Kidney (tissue), 14 donors: ENCODE measurements around the gene GALNT4. TPM values are rescaled to one million over a fixed set of nuclear protein-coding genes. Genes with fewer than 3 reads are reported as not detected.

Source experiments
- DNase-seq, 5 donors: peaks; one replicate each; pipeline ENCODE4 v3.0.0-alpha.2; 2013 to 2020
- FAIRE-seq: peaks from 2 replicates; lab custom pipeline; 2012; peaks lifted over from hg19 to GRCh38; lab: Jason Lieb, UNC
- H3K27ac ChIP-seq, 2 donors: one replicate each; pipeline ENCODE4 v1.7.0; 2013; ENCODE audit warnings: low read depth in 2 of 2, low read length in 2 of 2, inconsistent platforms in 1 of 2
- H3K27me3 ChIP-seq: one replicate; pipeline ENCODE4 v1.7.1; 2013; ENCODE audit warnings: low read length, inconsistent platforms; ENCODE audit not compliant: control insufficient read depth, insufficient read depth
- H3K36me3 ChIP-seq, 3 donors: one replicate each; pipeline versions ENCODE4 v1.7.0 to v1.7.1; 2013; ENCODE audit warnings: low read length in 3 of 3, control low read depth in 1 of 3, inconsistent platforms in 1 of 3; ENCODE audit not compliant: insufficient read depth in 3 of 3, control insufficient read depth in 2 of 3
- H3K4me1 ChIP-seq, 3 donors: one replicate each; pipeline versions ENCODE4 v1.7.0 to v1.7.1; 2013; ENCODE audit warnings: low read length in 3 of 3, inconsistent platforms in 1 of 3, low read depth in 1 of 3; ENCODE audit not compliant: control insufficient read depth in 2 of 3, insufficient read depth in 2 of 3
- H3K4me3 ChIP-seq, 3 donors: one replicate each; pipeline versions ENCODE4 v1.7.0 to v1.8.1; 2013; ENCODE audit warnings: low read length in 3 of 3, control low read depth in 1 of 3, inconsistent platforms in 1 of 3
- H3K9ac ChIP-seq, 3 donors: one replicate each; pipeline versions ENCODE4 v1.7.0 to v1.7.1; 2013; ENCODE audit warnings: low read length in 3 of 3, control low read depth in 1 of 3, inconsistent platforms in 1 of 3
- H3K9me3 ChIP-seq, 3 donors: one replicate each; pipeline versions ENCODE4 v1.7.0 to v1.7.1; 2013; ENCODE audit warnings: low read length in 3 of 3, control low read depth in 1 of 3, inconsistent platforms in 1 of 3; ENCODE audit not compliant: control insufficient read depth in 2 of 3, insufficient read depth in 1 of 3
- intact Hi-C: fragments of 100-400 bp; cut with DNase I; formaldehyde crosslinking; loops from one replicate; pipeline ENCODE4 v1.11.1; 2022
- polyA plus RNA-seq: library from polyadenylated mRNA; stranded (reverse); fragments of 350-450 nt; fragmentation: Illumina TruSeq; extraction: RNeasy Lipid Tissue Mini Kit (QIAGEN cat#74804); gene quantifications from one replicate; pipeline ENCODE4 v1.2.3, GENCODE V29; 2014; ENCODE audit warnings: low read depth, low replicate concordance; ENCODE audit not compliant: insufficient read depth
- total RNA-seq: library from RNA; stranded (reverse); fragmentation: NEBNext Ultra II Directional; extraction: Animal tissue kit (Norgen Biotek cat#: 25700); gene quantifications from one replicate; pipeline ENCODE4 v1.2.1, GENCODE V29; 2021
- TF ChIP-seq, protein P1 (sequence below): IDR thresholded peaks from 3 replicates; pipeline ENCODE4 v1.5.1; 2012; ENCODE audit warnings: mild to moderate bottlenecking, moderate library complexity, borderline replicate concordance; ENCODE audit not compliant: insufficient read depth; ENCODE audit errors: extremely low read depth
- donor health status: control.
- donor health status: control.
- donor health status: control.
- donor health status: control.
- donor health status: control.
- donor health status: DM: yes; HTN: yes; CAD: no.
- donor health status: Normal renal cell carcinoma (clear cell type).

GALNT4 gene
- total and polyA plus RNA-seq, 2 donors from 2014 or later: 2.6 to 14.4 TPM

DNA sequence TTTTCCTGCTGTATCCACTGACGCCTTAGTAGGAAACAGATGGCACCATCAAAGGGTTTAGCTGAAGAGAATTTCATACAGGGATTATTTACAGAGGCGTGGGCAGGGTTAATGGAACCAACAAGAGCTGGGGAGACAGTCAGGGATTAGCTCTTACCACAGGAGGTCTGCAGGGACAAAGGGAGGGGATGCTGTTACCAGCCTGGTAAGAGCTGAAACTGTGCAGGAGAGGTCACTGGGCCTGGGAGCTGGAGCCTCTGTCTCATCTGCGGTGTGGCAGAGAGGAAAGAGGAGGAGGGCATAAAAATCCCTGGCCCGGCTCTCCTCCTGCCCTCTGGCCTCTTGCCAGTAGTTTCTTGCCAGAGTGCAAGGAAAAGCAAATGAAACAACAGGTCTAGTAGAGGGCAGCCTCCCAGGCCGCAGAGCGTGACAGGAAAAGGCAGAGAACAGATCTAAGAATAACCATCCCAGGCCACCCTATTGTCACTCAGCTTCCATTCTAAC lies 20.1 kb upstream of the GALNT4 start:
- Histone ChIP-seq H3K27ac (no peak overlapping the region), H3K27me3 (no peaks in the 10 kb centered on the region), H3K9me3 (no peaks in the 10 kb centered on the region), H3K36me3 (no peaks in the 10 kb centered on the region), H3K4me3 (no peak overlapping the region), H3K4me1 (peaks cover 0 to 17% (median 9%) of the 10 kb centered on the region in 3 donors), H3K9ac (no peak overlapping the region)
- TF ChIP-seq, protein P1, sequence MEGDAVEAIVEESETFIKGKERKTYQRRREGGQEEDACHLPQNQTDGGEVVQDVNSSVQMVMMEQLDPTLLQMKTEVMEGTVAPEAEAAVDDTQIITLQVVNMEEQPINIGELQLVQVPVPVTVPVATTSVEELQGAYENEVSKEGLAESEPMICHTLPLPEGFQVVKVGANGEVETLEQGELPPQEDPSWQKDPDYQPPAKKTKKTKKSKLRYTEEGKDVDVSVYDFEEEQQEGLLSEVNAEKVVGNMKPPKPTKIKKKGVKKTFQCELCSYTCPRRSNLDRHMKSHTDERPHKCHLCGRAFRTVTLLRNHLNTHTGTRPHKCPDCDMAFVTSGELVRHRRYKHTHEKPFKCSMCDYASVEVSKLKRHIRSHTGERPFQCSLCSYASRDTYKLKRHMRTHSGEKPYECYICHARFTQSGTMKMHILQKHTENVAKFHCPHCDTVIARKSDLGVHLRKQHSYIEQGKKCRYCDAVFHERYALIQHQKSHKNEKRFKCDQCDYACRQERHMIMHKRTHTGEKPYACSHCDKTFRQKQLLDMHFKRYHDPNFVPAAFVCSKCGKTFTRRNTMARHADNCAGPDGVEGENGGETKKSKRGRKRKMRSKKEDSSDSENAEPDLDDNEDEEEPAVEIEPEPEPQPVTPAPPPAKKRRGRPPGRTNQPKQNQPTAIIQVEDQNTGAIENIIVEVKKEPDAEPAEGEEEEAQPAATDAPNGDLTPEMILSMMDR: no peak
- no peak for FAIRE-seq
- intact Hi-C loops: loop anchor here (10.0 kb wide), 1 partner anchor 560 kb away; no protein-coding TSS in a partner anchor
- DNase-seq: peak; percentile 67 to 84 (median 73)

DNA sequence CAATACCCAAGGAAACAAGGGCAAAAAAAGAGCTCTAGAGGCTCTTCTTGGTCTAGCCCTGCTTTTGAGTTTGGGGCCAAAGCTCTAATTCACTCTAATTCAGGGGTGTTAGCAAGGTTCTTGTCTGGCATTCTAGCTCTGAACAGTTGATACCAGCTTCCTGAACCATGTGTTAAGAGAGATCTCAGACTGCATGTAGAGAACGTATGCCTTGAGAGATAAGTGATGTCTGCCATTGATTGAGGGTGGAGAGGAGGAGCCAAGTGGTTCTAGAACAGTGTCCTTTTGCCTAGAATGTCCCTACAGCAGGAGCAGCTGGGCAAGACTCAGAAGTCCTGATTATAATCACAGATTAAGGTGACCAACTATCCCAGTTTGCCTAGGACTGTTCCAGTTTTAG lies 19.4 kb upstream of the GALNT4 start:
- peaks cover 0 to 17% (median 9%) of the 10 kb centered on the region in 3 donors for H3K4me1 ChIP-seq
- no peaks in the 10 kb centered on the region for H3K36me3 ChIP-seq
- no peak for DNase-seq
- no peak overlapping the region for H3K9ac ChIP-seq
- H3K9me3 ChIP-seq: no peaks in the 10 kb centered on the region
- FAIRE-seq: no peak
- intact Hi-C loops: loop anchor here (10.0 kb wide), 1 partner anchor 561 kb away; no protein-coding TSS in a partner anchor
- TF ChIP-seq, protein P1: no peak
- H3K4me3 ChIP-seq: no peak overlapping the region
- H3K27me3 ChIP-seq: no peaks in the 10 kb centered on the region
- H3K27ac ChIP-seq: no peak overlapping the region

DNA sequence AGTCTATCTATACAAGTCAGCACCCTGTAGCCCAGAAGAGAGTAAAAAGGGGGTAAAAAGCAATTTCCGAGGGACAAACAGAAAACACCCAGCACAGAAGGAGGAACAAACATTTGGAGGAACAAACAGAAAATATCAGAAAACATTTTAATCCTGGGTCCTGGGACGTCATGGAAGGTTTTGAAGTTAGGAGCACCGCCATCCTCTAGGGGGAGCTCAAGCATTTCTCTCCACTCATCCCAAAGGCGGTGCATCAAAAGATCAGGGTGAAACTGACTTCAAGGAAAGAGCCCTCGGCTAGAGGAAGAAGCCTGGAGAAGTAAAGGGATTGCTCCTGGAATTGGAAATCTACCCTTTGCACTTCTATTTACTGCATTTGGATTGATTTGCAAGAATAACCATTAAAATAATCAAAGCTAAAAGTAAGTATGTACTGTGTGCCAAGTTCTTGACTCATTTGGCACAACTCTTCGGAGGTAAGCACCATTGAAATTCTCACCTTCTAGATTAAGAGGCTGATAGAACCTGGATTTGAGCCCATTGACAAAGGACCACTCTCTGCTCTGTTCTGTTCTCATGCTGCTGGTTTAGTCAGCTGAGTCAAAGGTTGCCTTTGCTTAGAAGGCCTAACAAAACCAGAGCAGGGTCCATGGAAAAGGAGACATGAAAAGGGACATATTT lies 18.5 kb upstream of the GALNT4 start:
- Histone ChIP-seq H3K9ac (no peak overlapping the region), H3K4me1 (peaks cover 0 to 17% (median 9%) of the 10 kb centered on the region in 3 donors), H3K27me3 (no peaks in the 10 kb centered on the region), H3K27ac (no peak overlapping the region), H3K9me3 (no peaks in the 10 kb centered on the region), H3K36me3 (no peaks in the 10 kb centered on the region), H3K4me3 (no peak overlapping the region)
- peak in 4 of 5 donors; percentile 77 to 94 (median 87) for DNase-seq
- TF ChIP-seq, protein P1: peak; percentile 85
- peak; percentile 8 for FAIRE-seq
- intact Hi-C loops: loop anchor here (10.0 kb wide), 1 partner anchor 562 kb away; no protein-coding TSS in a partner anchor
